Endothelial cell of umbilical vein (primary cell): ENCODE results near the gene ZNF587. TPM values are rescaled to one million over a fixed set of nuclear protein-coding genes. Genes with fewer than 3 reads are reported as not detected.
A peak's percentile ranks its signal among the peaks of the same experiment; 100 is the strongest.

Experiments used
- BruUV-seq: library from RNA; stranded (reverse); fragments of 400-500 nt; replicated peaks from 2 replicates; lab custom pipeline; 2021; lab: Mats Ljungman, UMichigan
- CTCF ChIA-PET: fragments of 300-600, 350-600 bp; sonication (Branson Sonifier 250); formaldehyde crosslinking; loops from one replicate; lab custom pipeline; 2021; ENCODE audit warnings: antibody characterized with exemption, inconsistent platforms; lab: Charles Lee
- POLR2A ChIA-PET: fragments of 300-600, 350-600 bp; sonication (Branson Sonifier 250); formaldehyde crosslinking; loops from one replicate; lab custom pipeline; 2021; ENCODE audit warnings: antibody characterized with exemption, inconsistent platforms; lab: Charles Lee
- DNase-seq: peaks from one replicate; pipeline ENCODE4 v3.0.0-alpha.2; 2011; ENCODE audit warnings: low read depth, low spot score
- FAIRE-seq: peaks from 2 replicates; lab custom pipeline; 2011; peaks lifted over from hg19 to GRCh38; lab: Jason Lieb, UNC
- H2AFZ ChIP-seq: 2 replicates; pipeline ENCODE4 v1.6.0; 2012; ENCODE audit warnings: low read depth, low read length, control low read depth, inconsistent platforms
- H3K27ac ChIP-seq: 2 replicates; pipeline ENCODE4 v1.5.1; 2011; ENCODE audit warnings: low read depth, mild to moderate bottlenecking, control low read depth, low read length, moderate library complexity; ENCODE audit not compliant: insufficient read depth
- H3K27me3 ChIP-seq, 2 experiments: 2 replicates each; pipeline versions ENCODE4 v1.6.0 to v1.6.1; 2011; ENCODE audit warnings: low read length in 2 of 2, mixed read lengths in 1 of 2; ENCODE audit not compliant: control insufficient read depth in 2 of 2, insufficient read depth in 2 of 2
- H3K36me3 ChIP-seq, 2 experiments: 2 replicates in 1 of 2; 3 replicates in 1 of 2; pipeline ENCODE4 v1.5.1; 2011; ENCODE audit warnings: low read length in 2 of 2, mild to moderate bottlenecking in 1 of 2, moderate library complexity in 1 of 2; ENCODE audit not compliant: control insufficient read depth in 2 of 2, insufficient read depth in 2 of 2; ENCODE audit errors: extremely low read depth in 1 of 2
- H3K4me1 ChIP-seq: 3 replicates; pipeline ENCODE4 v1.5.1; 2011; ENCODE audit warnings: mild to moderate bottlenecking, low read length; ENCODE audit not compliant: control insufficient read depth, insufficient read depth; ENCODE audit errors: extremely low read depth
- H3K4me2 ChIP-seq: 2 replicates; pipeline ENCODE4 v1.6.1; 2011; ENCODE audit warnings: low read length, control low read depth, mixed read lengths; ENCODE audit not compliant: insufficient read depth
- H3K4me3 ChIP-seq, 3 experiments: fragments of 200-600 bp in 1 of 3; sonication (generic), shearing (Covaris generic) in 1 of 3; replicated peaks in 1 of 3; 2 replicates each; pipeline ENCODE4 v1.5.1; 2011 to 2016; ENCODE audit warnings: control low read depth in 3 of 3, low read length in 3 of 3, mild to moderate bottlenecking in 2 of 3, inconsistent platforms in 1 of 3, low read depth in 1 of 3, moderate library complexity in 1 of 3; ENCODE audit not compliant: insufficient read depth in 1 of 3
- H3K79me2 ChIP-seq: 2 replicates; pipeline ENCODE4 v1.6.0; 2012; ENCODE audit warnings: low read length, inconsistent platforms; ENCODE audit not compliant: control insufficient read depth, insufficient read depth
- H3K9ac ChIP-seq: replicated peaks from 2 replicates; pipeline ENCODE3; 2011; ENCODE audit warnings: low read length, control low read depth; ENCODE audit not compliant: insufficient read depth; ENCODE audit errors: extremely low read depth
- H3K9me1 ChIP-seq: replicated peaks from 3 replicates; pipeline ENCODE4 v1.6.0; 2011; ENCODE audit warnings: mild to moderate bottlenecking, low read length; ENCODE audit not compliant: control insufficient read depth, insufficient read depth; ENCODE audit errors: extremely low read depth
- H3K9me3 ChIP-seq: replicated peaks from 2 replicates; pipeline ENCODE4 v1.5.1; 2012; ENCODE audit warnings: low read length, inconsistent platforms; ENCODE audit not compliant: control insufficient read depth, insufficient read depth
- H4K20me1 ChIP-seq: replicated peaks from 2 replicates; pipeline ENCODE3; 2011; ENCODE audit warnings: mild to moderate bottlenecking, low read length; ENCODE audit not compliant: control insufficient read depth, insufficient read depth; ENCODE audit errors: extremely low read depth
- EZH2 ChIP-seq: IDR thresholded peaks from 2 replicates; pipeline ENCODE4 v1.6.1; 2012; ENCODE audit warnings: borderline replicate concordance, low read depth, mild to moderate bottlenecking, moderate library complexity, low read length, inconsistent platforms; ENCODE audit not compliant: severe bottlenecking
- GATA2 ChIP-seq: IDR thresholded peaks from 2 replicates; pipeline ENCODE4 v1.7.0; 2011; ENCODE audit warnings: low read depth, mild to moderate bottlenecking, moderate library complexity, mixed read lengths, low read length; ENCODE audit not compliant: insufficient read length, insufficient read depth
- JUN ChIP-seq: IDR thresholded peaks from 2 replicates; pipeline ENCODE4 v1.6.1; 2011; ENCODE audit warnings: borderline replicate concordance, low read depth; ENCODE audit not compliant: insufficient read length, insufficient read depth
- MYC ChIP-seq: IDR thresholded peaks from one replicate; pipeline ENCODE4 v1.6.1; 2011; ENCODE audit warnings: mild to moderate bottlenecking, low read depth, low read length
- POLR2A ChIP-seq: IDR thresholded peaks from 2 replicates; pipeline ENCODE4 v1.6.1; 2012; ENCODE audit warnings: low read depth, mild to moderate bottlenecking, control low read depth, low read length
- POLR2AphosphoS5 ChIP-seq: IDR thresholded peaks from 2 replicates; pipeline ENCODE4 v1.6.1; 2012; ENCODE audit warnings: low read depth, mild to moderate bottlenecking, control low read depth, low read length, moderate library complexity; ENCODE audit not compliant: insufficient read depth
- dilution Hi-C: fragments of 300-500 bp; cut with MboI; formaldehyde crosslinking; loops from one replicate; pipeline ENCODE4 v1.15.0; 2019; ENCODE audit warnings: low sequenced_read_pairs; ENCODE audit not compliant: extremely low pct_ligation_motif_present
- intact Hi-C: fragments of 100-400 bp; cut with micrococcal nuclease; formaldehyde crosslinking; loops from one replicate; pipeline ENCODE4 v1.10.0; 2022
- polyA plus RNA-seq, 4 experiments: library from polyadenylated mRNA; depleted of rRNA in 3 of 4; stranded (reverse) in 3 of 4; unstranded in 1 of 4; fragments of >200 nt; gene quantifications; 2 replicates each; pipeline versions ENCODE4 v1.2.1 to v1.2.3, GENCODE V29; 2011 to 2012; ENCODE audit warnings: missing spikeins in 1 of 4
- total RNA-seq: library from RNA; stranded (reverse); gene quantifications from 2 replicates; pipeline ENCODE4 v1.2.3, GENCODE V29; 2021
- TF ChIP-seq, protein P1 (sequence below): IDR thresholded peaks from 2 replicates; pipeline ENCODE4 v1.6.1; 2011; ENCODE audit not compliant: insufficient read depth, insufficient read length
- TF ChIP-seq, protein P2 (sequence below), 2 donors: IDR thresholded peaks; 1 replicate in 1 of 2; 2 replicates in 1 of 2; pipeline ENCODE4 v1.5.1; 2011; ENCODE audit warnings: low read length in 2 of 2, mild to moderate bottlenecking in 2 of 2, moderate library complexity in 2 of 2, control low read depth in 1 of 2, inconsistent platforms in 1 of 2, low read depth in 1 of 2; ENCODE audit not compliant: insufficient read depth in 1 of 2; ENCODE audit errors: extremely low read depth in 1 of 2

The ZNF587 gene
- total and polyA plus RNA-seq, 2 donors (not counting 3 experiments of a cell fraction or from before 2014, with no cell fraction given): 13.1 to 44.0 TPM

DNA sequence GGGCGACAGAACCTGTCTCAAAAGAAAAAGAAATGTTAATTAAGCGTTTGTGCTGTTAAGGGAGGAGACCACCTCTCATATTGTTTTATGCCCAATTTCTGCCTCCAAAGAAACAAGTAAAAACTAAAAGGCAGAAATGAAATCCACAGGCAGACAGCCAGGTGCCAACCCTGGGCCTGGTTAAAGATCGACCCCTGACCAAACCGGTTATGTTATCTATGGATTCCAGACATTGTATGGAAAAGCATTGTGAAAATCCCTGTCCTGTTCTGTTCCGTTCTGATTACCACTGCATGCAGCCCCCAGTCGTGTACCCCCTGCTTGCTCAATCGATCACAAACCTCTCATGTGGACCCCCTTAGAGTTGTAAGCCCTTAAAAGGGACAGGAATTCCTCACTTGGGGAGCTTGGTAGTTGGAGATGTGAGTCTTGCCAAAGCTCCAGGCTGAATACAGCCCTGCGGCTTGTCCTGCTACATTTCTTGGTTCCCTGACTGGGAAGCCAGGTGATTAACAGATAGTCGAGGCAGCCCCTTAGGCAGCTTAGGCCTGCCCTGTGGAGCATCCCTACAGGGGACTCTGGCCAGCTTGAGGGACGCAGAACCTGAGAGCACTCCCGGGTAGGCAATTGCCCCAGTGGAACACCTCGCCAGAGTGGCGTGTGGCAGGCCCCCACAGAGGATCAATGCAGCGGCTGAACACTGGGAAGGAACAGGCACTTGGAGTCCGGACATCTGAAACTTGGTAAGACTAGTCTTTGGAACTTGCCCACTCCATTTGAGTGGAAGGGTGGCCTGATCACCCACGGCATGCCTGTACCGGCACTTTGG, 34.2 kb upstream of the ZNF587 start:
- no TSS peak for BruUV-seq
- ChIA-PET POLR2A (interaction anchor here (1.0 kb wide), 1 partner anchor 11 kb away, joined by 5 read pairs; no protein-coding TSS in a partner anchor), CTCF (interaction anchor here (1.0 to 1.2 kb wide), 3 partner anchors 12 to 101 kb away, joined by 3 to 8 read pairs (median 5); partner anchors contain the start of genes ZNF417 and ZNF586)
- no peak for DNase-seq
- Histone ChIP-seq H3K9ac (no peak overlapping the region), H3K4me1 (peaks cover 2% of the 10 kb centered on the region), H3K79me2 (peaks cover 14% of the 10 kb centered on the region), H3K36me3 (no peaks in the 10 kb centered on the region), H3K4me3 (peak overlapping the region in 1 of 3 experiments; percentile 85), H3K9me1 (no peaks in the 10 kb centered on the region), H3K4me2 (no peak overlapping the region), H3K9me3 (no peaks in the 10 kb centered on the region), H2AFZ (peak overlapping the region; percentile 25), H4K20me1 (no peaks in the 10 kb centered on the region), H3K27ac (no peak overlapping the region), H3K27me3 (no peaks in the 10 kb centered on the region)
- dilution Hi-C loops: no loop called here
- no peak for FAIRE-seq
- intact Hi-C loops: no loop called here
- no peak for TF ChIP-seq POLR2A
- TF ChIP-seq, protein P1, sequence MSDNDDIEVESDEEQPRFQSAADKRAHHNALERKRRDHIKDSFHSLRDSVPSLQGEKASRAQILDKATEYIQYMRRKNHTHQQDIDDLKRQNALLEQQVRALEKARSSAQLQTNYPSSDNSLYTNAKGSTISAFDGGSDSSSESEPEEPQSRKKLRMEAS: no peak
- TF ChIP-seq MYC: no peak
- TF ChIP-seq JUN: no peak

DNA sequence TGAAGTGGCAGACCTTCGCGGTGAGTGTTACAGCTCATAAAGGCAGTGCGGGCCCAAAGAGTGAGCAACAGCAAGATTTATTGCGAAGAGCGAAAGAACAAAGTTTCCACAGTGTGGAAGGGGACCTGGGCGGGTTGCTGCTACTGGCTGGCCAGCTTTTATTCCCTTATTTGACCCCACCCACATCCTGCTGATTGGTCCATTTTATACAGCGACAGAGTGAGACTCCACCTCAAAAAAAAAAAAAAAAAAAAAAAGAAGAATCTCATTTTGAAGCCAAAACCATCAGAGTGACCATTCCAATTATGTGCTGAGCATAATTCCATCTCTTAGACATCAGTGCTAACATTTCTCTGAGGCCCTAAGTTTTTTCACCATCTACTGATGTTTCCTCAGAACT, 33.0 kb upstream of the ZNF587 start:
- intact Hi-C loops (no loop called here), dilution Hi-C loops (no loop called here)
- no peak overlapping the region for H2AFZ ChIP-seq
- DNase-seq (no peak), FAIRE-seq (no peak)
- no peaks in the 10 kb centered on the region for H3K27me3 ChIP-seq
- no TSS peak for BruUV-seq
- TF ChIP-seq GATA2 (no peak), MYC (no peak), POLR2AphosphoS5 (no peak), POLR2A (no peak), EZH2 (no peak)
- TF ChIP-seq, protein P2, sequence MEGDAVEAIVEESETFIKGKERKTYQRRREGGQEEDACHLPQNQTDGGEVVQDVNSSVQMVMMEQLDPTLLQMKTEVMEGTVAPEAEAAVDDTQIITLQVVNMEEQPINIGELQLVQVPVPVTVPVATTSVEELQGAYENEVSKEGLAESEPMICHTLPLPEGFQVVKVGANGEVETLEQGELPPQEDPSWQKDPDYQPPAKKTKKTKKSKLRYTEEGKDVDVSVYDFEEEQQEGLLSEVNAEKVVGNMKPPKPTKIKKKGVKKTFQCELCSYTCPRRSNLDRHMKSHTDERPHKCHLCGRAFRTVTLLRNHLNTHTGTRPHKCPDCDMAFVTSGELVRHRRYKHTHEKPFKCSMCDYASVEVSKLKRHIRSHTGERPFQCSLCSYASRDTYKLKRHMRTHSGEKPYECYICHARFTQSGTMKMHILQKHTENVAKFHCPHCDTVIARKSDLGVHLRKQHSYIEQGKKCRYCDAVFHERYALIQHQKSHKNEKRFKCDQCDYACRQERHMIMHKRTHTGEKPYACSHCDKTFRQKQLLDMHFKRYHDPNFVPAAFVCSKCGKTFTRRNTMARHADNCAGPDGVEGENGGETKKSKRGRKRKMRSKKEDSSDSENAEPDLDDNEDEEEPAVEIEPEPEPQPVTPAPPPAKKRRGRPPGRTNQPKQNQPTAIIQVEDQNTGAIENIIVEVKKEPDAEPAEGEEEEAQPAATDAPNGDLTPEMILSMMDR (IDR thresholded peaks at IDR 0.05; ENCODE audit: extremely low read depth in 1 of 2, insufficient read depth in 1 of 2, low read depth in 1 of 2, low read length in 2 of 2): no peak
- TF ChIP-seq, protein P1: no peak
- H3K9me1 ChIP-seq: no peaks in the 10 kb centered on the region
- POLR2A ChIA-PET: interaction anchor here (0.7 kb wide), 1 partner anchor 16 kb away, joined by 7 read pairs; no protein-coding TSS in a partner anchor
- H3K4me1 ChIP-seq: peaks cover 5% of the 10 kb centered on the region
- H4K20me1 ChIP-seq: no peaks in the 10 kb centered on the region
- H3K9me3 ChIP-seq: no peaks in the 10 kb centered on the region
- CTCF ChIA-PET: no interaction called here
- H3K4me2 ChIP-seq: no peak overlapping the region
- no peak overlapping the region for H3K9ac ChIP-seq
- no peak overlapping the region for H3K4me3 ChIP-seq
- no peaks in the 10 kb centered on the region for H3K36me3 ChIP-seq
- peaks cover 25% of the 10 kb centered on the region for H3K79me2 ChIP-seq
- no peak overlapping the region for H3K27ac ChIP-seq
